A549 (cell line): Measurements from ENCODE around the gene KLF4. TPM values are rescaled to one million over a fixed set of nuclear protein-coding genes. Genes with fewer than 3 reads are reported as not detected.
A peak's percentile ranks its signal among the peaks of the same experiment; 100 is the strongest.

Experiments used
- ATAC-seq, 2 experiments: fragments of 200-7000 bp in 1 of 2; fragments of >200 bp in 1 of 2; cut with Nextera tagmentation in 1 of 2; cut with Tn5 transposase in 1 of 2; 3 replicates each; pipeline versions ENCODE4 v1.8.0 to v1.9.1; 2018 to 2020; ENCODE audit warnings: mild to moderate bottlenecking in 1 of 2, moderate library complexity in 1 of 2
- CTCF ChIA-PET: fragments of 300-600 bp; sonication (Branson Sonifier 250); formaldehyde crosslinking; extraction: SDS; loops from one replicate; lab custom pipeline; 2021; ENCODE audit warnings: antibody characterized with exemption, inconsistent platforms; lab: Yijun Ruan, JAX
- POLR2A ChIA-PET: fragments of 350-600 bp; formaldehyde crosslinking; extraction: SDS; loops from one replicate; lab custom pipeline; 2021; ENCODE audit warnings: antibody characterized with exemption, inconsistent platforms; lab: Yijun Ruan, JAX
- DNase-seq, 2 experiments: peaks; one replicate each; pipeline versions ENCODE4 v3.0.0 to v3.0.0-alpha.2; 2011 to 2016; ENCODE audit warnings: low read depth in 1 of 2, low spot score in 1 of 2
- FAIRE-seq: peaks from 2 replicates; lab custom pipeline; 2011; peaks lifted over from hg19 to GRCh38; lab: Jason Lieb, UNC
- H3K27ac ChIP-seq, 2 experiments: fragments of >200 bp; sonication (Bioruptor Twin); formaldehyde crosslinking; 3 replicates each; pipeline ENCODE4 v1.5.1; 2016 to 2017
- H3K4me1 ChIP-seq: fragments of >200 bp; sonication (Bioruptor Twin); formaldehyde crosslinking; 3 replicates; pipeline ENCODE4 v1.6.1; 2016
- H3K4me2 ChIP-seq: fragments of >200 bp; sonication (Bioruptor Twin); formaldehyde crosslinking; 3 replicates; pipeline ENCODE4 v1.6.1; 2016
- H3K4me3 ChIP-seq: fragments of >200 bp; sonication (Bioruptor Twin); formaldehyde crosslinking; 3 replicates; pipeline ENCODE4 v1.5.1; 2016
- H3K9me3 ChIP-seq: fragments of >200 bp; sonication (Bioruptor Twin); formaldehyde crosslinking; 3 replicates; pipeline ENCODE4 v1.6.1; 2016
- CBX8 ChIP-seq: fragments of 200-600 bp; sonication (generic); IDR thresholded peaks from 2 replicates; pipeline ENCODE4 v1.6.1; 2016
- CHD2 ChIP-seq: fragments of 150-350 bp; IDR thresholded peaks from 2 replicates; pipeline ENCODE4 v1.6.1; 2014; ENCODE audit warnings: low read length; ENCODE audit not compliant: partially characterized antibody
- E2F6 ChIP-seq: IDR thresholded peaks from 2 replicates; pipeline ENCODE4 v1.6.1; 2012; ENCODE audit warnings: low read depth, borderline replicate concordance
- EHF ChIP-seq: fragments of 250-450 bp; sonication (Bioruptor Pico); IDR thresholded peaks from 2 replicates; pipeline ENCODE4 v1.5.0; 2020; ENCODE audit warnings: mild to moderate bottlenecking
- EHMT2 ChIP-seq: fragments of 200-600 bp; sonication (generic); IDR thresholded peaks from 2 replicates; pipeline ENCODE4 v1.6.1; 2016; ENCODE audit warnings: antibody characterized with exemption, low read depth, mild to moderate bottlenecking, moderate library complexity
- EP300 ChIP-seq, 2 experiments: fragments of >200 bp; sonication (Bioruptor Twin); formaldehyde crosslinking; IDR thresholded peaks; 2 replicates in 1 of 2; 3 replicates in 1 of 2; pipeline ENCODE4 v1.6.1; 2016 to 2017
- HDAC2 ChIP-seq: fragments of 200-600 bp; sonication (generic); IDR thresholded peaks from 2 replicates; pipeline ENCODE4 v1.6.1; 2016
- HES2 ChIP-seq: fragments of >200 bp; sonication (Bioruptor Twin); formaldehyde crosslinking; IDR thresholded peaks from 2 replicates; pipeline ENCODE4 v1.6.1; 2016
- HOXA7 ChIP-seq: fragments of 250-450 bp; sonication (Bioruptor Pico); IDR thresholded peaks from 2 replicates; pipeline ENCODE4 v1.5.0; 2020; ENCODE audit warnings: mild to moderate bottlenecking, moderate library complexity
- HOXB5 ChIP-seq: fragments of 250-450 bp; sonication (Bioruptor Pico); IDR thresholded peaks from 2 replicates; pipeline ENCODE4 v1.5.0; 2020; ENCODE audit warnings: mild to moderate bottlenecking, moderate library complexity
- JUN ChIP-seq, 2 experiments: fragments of >200 bp; sonication (Bioruptor Twin); formaldehyde crosslinking; IDR thresholded peaks; 2 replicates in 1 of 2; 3 replicates in 1 of 2; pipeline ENCODE4 v1.6.1; 2016 to 2017
- KDM5A ChIP-seq: fragments of 200-600 bp; sonication (generic); IDR thresholded peaks from 2 replicates; pipeline ENCODE4 v1.6.1; 2016; ENCODE audit warnings: antibody characterized with exemption, mild to moderate bottlenecking
- MAX ChIP-seq: IDR thresholded peaks from 2 replicates; pipeline ENCODE4 v1.6.1; 2012
- MAZ ChIP-seq: fragments of 150-350 bp; IDR thresholded peaks from 2 replicates; pipeline ENCODE4 v1.6.1; 2014; ENCODE audit warnings: antibody characterized with exemption, low read depth, low read length, borderline replicate concordance
- MYC ChIP-seq: IDR thresholded peaks from 2 replicates; pipeline ENCODE4 v1.6.1; 2012; ENCODE audit warnings: mild to moderate bottlenecking, inconsistent platforms, low read length, improper control_type of control experiment, borderline replicate concordance
- NFE2L2 ChIP-seq: fragments of 150-350 bp; conservative IDR thresholded peaks from 2 replicates; pipeline ENCODE4 v1.6.1; 2014; ENCODE audit warnings: low read length
- NR3C1 ChIP-seq: fragments of >200 bp; sonication (Bioruptor Twin); formaldehyde crosslinking; IDR thresholded peaks from 3 replicates; pipeline ENCODE4 v1.6.1; 2017
- POLR2A ChIP-seq: IDR thresholded peaks from 2 replicates; pipeline ENCODE4 v1.6.1; 2012; ENCODE audit warnings: mild to moderate bottlenecking, low read length
- RAD21 ChIP-seq, 2 experiments: fragments of >200 bp in 1 of 2; sonication (Bioruptor Twin) in 1 of 2; formaldehyde crosslinking in 1 of 2; IDR thresholded peaks in 1 of 2; conservative IDR thresholded peaks in 1 of 2; 2 replicates in 1 of 2; 3 replicates in 1 of 2; pipeline ENCODE4 v1.6.1; 2012 to 2018; ENCODE audit warnings: inconsistent platforms in 1 of 2
- RFX5 ChIP-seq: fragments of 450-650 bp; IDR thresholded peaks from 2 replicates; pipeline ENCODE4 v1.7.1; 2014; ENCODE audit warnings: antibody characterized with exemption, mild to moderate bottlenecking, moderate library complexity
- SMC3 ChIP-seq: fragments of >200 bp; sonication (Bioruptor Twin); formaldehyde crosslinking; IDR thresholded peaks from 3 replicates; pipeline ENCODE4 v1.6.1; 2018; ENCODE audit warnings: inconsistent platforms
- TP53 ChIP-seq: fragments of 250-450 bp; sonication (Bioruptor Pico); IDR thresholded peaks from 2 replicates; pipeline ENCODE4 v1.5.0; 2021; ENCODE audit warnings: mild to moderate bottlenecking, moderate library complexity
- USF2 ChIP-seq: fragments of 450-650 bp; IDR thresholded peaks from 2 replicates; pipeline ENCODE4 v1.6.1; 2014; ENCODE audit warnings: antibody characterized with exemption
- ZSCAN20 ChIP-seq: fragments of 250-450 bp; sonication (Bioruptor Pico); IDR thresholded peaks from 2 replicates; pipeline ENCODE4 v1.8.0; 2022; ENCODE audit warnings: mild to moderate bottlenecking, moderate library complexity
- WGBS: methylation state at CpG from one replicate; pipeline ENCODE4 v1.1.6; 2017; ENCODE audit errors: missing lambda C conversion rate; 5-methylcytosine and 5-hydroxymethylcytosine counted together
- polyA plus RNA-seq, 4 experiments: library from polyadenylated mRNA; depleted of rRNA in 3 of 4; stranded (reverse); fragments of >200 nt; fragmentation: RNase III in 1 of 4; extraction: RNeasy Plus Mini Kit Qiagen cat#74134 plus additional on column Dnase treatment in 1 of 4; gene quantifications; 2 replicates in 3 of 4; 3 replicates in 1 of 4; pipeline ENCODE4 v1.2.3, GENCODE V29; 2011 to 2017
- TF ChIP-seq, protein P1 (sequence below): fragments of 250-450 bp; sonication (Bioruptor Pico); IDR thresholded peaks from 2 replicates; pipeline ENCODE4 v1.5.0; 2021; ENCODE audit warnings: mild to moderate bottlenecking, moderate library complexity, borderline replicate concordance
- TF ChIP-seq, protein P2 (sequence below): IDR thresholded peaks from 2 replicates; pipeline ENCODE4 v1.6.1; 2012

KLF4 gene
- polyA plus RNA-seq, 2 of the 4 experiments (the other 2 are of a cell fraction): 3.6 to 8.3 TPM

DNA sequence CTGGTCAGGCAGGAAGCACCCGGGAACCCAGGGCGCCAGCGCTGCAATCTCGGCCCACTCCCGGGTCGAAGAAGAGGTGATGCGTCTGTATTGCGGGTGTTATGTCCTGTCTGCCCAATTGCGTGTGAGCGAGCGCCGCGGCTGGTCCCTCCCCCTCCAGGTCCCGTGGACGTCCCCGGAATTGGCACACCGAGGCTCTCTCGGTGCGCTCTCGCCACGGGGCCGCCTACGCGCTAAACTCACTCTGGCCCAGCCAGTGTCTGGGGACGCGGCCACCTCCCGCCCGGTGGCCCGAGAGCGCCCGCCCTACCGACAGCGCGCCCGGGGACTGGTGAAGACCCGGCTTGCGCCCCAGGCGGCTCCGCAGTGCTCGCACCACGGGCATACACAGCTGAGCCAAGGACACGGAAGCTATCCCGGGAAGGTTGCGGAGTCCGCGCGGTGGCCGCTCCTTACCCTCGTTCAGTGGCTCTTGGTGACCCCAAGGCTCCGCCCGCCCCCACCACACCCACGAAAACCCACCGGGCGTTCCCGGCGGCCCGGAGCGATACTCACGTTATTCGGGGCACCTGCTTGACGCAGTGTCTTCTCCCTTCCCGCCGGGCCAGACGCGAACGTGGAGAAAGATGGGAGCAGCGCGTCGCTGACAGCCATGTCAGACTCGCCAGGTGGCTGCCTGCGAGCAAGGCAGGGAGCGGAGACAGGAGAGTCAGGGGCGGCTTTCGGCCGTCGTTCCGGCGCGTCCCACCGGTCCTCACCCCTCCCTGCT is 1.0 kb downstream of the KLF4 start:
- peak overlapping the region; percentile 72 to 91 for H3K27ac ChIP-seq
- TF ChIP-seq CBX8 (no peak), TP53 (no peak), MAX (peak; percentile 33), E2F6 (peak; percentile 71), SMC3 (peak; percentile 22; the same call in 1 of the 3 replicates)
- peaks cover 25% of the 10 kb centered on the region for H3K4me1 ChIP-seq
- peak overlapping the region; percentile 53 for H3K4me3 ChIP-seq
- CTCF ChIA-PET: interaction anchor here (0.6 to 3.9 kb wide), 18 partner anchors 12 to 1314 kb away, joined by 3 to 17 read pairs (median 3); no protein-coding TSS in a partner anchor
- peak overlapping the region; percentile 72 for H3K4me2 ChIP-seq
- no peaks in the 10 kb centered on the region for H3K9me3 ChIP-seq
- FAIRE-seq: no peak
- ATAC-seq: peak; percentile 32 to 58
- POLR2A ChIA-PET: interaction anchor here (1.4 to 3.0 kb wide), 5 partner anchors 16 to 1077 kb away, joined by 5 to 20 read pairs (median 6); no protein-coding TSS in a partner anchor
- peak; percentile 34 to 61 for DNase-seq
- 0% methylated on average over 33 of the region's 80 CpGs for WGBS

DNA sequence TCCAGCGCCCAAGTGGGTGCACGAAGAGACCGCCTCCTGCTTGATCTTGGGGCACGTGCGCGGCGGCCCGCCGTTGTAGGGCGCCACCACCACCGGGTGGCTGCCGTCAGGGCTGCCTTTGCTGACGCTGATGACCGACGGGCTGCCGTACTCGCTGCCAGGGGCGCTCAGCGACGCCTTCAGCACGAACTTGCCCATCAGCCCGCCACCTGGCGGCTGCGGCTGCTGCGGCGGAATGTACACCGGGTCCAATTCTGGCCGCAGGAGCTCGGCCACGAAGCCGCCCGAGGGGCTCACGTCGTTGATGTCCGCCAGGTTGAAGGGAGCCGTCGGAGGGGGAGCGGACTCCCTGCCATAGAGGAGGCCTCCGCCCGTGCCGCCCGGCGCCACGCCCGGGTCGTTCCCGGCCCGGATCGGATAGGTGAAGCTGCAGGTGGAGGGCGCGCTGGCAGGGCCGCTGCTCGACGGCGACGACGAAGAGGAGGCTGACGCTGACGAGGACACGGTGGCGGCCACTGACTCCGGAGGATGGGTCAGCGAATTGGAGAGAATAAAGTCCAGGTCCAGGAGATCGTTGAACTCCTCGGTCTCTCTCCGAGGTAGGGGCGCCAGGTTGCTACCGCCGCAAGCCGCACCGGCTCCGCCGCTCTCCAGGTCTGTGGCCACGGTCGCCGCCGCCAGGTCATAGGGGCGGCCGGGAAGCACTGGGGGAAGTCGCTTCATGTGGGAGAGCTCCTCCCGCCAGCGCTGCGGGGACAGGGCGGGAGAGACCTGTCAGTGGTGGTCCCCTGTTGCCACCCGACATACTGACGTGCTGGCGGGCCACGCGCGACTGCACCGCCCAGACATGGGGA is 1.8 kb downstream of the KLF4 start:
- FAIRE-seq (no peak), DNase-seq (peak; percentile 33 to 69), ATAC-seq (peak in 1 of 2 experiments; percentile 65; a peak in 3 of 6 replicates)
- peak overlapping the region; percentile 72 for H3K4me2 ChIP-seq
- CTCF ChIA-PET: interaction anchor here (0.7 to 3.9 kb wide), 25 partner anchors 10 to 1327 kb away, joined by 3 to 17 read pairs (median 3); no protein-coding TSS in a partner anchor
- peak overlapping the region; percentile 72 to 91; a peak in 5 of 6 replicates for H3K27ac ChIP-seq
- peak overlapping the region; percentile 53 for H3K4me3 ChIP-seq
- POLR2A ChIA-PET: interaction anchor here (2.3 to 3.0 kb wide), 2 partner anchors 17 to 264 kb away, joined by 14 to 20 read pairs; no protein-coding TSS in a partner anchor
- peaks cover 21% of the 10 kb centered on the region for H3K4me1 ChIP-seq
- WGBS: 71% methylated on average over 46 of the region's 91 CpGs
- H3K9me3 ChIP-seq: no peaks in the 10 kb centered on the region
- no peak for TF ChIP-seq HOXB5 (CRISPR knock-in tag)
- 0 out of 5 replicates have a peak, but pooled peaks of 1 of the 2 experiments have one; percentile 27 for TF ChIP-seq JUN (IDR thresholded peaks at IDR 0.05)
- TF ChIP-seq MAZ: no peak
- no peak for TF ChIP-seq CBX8
- no peak for TF ChIP-seq EHMT2
- TF ChIP-seq HES2: no peak
- no peak for TF ChIP-seq USF2
- no peak for TF ChIP-seq NFE2L2
- no peak; the same call in none of the 2 replicates for TF ChIP-seq MAX
- TF ChIP-seq MYC: no peak
- TF ChIP-seq RAD21 (conservative IDR thresholded peaks at IDR 0.05 in 1 of 2, IDR thresholded peaks at IDR 0.05 in 1 of 2): peak; percentile 37 to 55; a peak in 4 of 5 replicates
- no peak for TF ChIP-seq RFX5
- no peak for TF ChIP-seq EP300 (IDR thresholded peaks at IDR 0.05)
- no peak for TF ChIP-seq HOXA7 (CRISPR knock-in tag)
- TF ChIP-seq KDM5A: no peak
- TF ChIP-seq EHF: no peak
- peak; percentile 32; the same call in 1 of the 2 replicates for TF ChIP-seq E2F6
- no peak for TF ChIP-seq TP53
- TF ChIP-seq HDAC2: no peak
- TF ChIP-seq, protein P1, sequence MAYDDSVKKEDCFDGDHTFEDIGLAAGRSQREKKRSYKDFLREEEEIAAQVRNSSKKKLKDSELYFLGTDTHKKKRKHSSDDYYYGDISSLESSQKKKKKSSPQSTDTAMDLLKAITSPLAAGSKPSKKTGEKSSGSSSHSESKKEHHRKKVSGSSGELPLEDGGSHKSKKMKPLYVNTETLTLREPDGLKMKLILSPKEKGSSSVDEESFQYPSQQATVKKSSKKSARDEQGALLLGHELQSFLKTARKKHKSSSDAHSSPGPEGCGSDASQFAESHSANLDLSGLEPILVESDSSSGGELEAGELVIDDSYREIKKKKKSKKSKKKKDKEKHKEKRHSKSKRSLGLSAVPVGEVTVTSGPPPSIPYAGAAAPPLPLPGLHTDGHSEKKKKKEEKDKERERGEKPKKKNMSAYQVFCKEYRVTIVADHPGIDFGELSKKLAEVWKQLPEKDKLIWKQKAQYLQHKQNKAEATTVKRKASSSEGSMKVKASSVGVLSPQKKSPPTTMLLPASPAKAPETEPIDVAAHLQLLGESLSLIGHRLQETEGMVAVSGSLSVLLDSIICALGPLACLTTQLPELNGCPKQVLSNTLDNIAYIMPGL: no peak
- TF ChIP-seq POLR2A: no peak
- TF ChIP-seq, protein P2, sequence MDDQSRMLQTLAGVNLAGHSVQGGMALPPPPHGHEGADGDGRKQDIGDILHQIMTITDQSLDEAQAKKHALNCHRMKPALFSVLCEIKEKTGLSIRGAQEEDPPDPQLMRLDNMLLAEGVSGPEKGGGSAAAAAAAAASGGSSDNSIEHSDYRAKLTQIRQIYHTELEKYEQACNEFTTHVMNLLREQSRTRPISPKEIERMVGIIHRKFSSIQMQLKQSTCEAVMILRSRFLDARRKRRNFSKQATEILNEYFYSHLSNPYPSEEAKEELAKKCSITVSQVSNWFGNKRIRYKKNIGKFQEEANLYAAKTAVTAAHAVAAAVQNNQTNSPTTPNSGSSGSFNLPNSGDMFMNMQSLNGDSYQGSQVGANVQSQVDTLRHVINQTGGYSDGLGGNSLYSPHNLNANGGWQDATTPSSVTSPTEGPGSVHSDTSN: no peak
- TF ChIP-seq NR3C1: no peak
- no peak for TF ChIP-seq CHD2
- no peak for TF ChIP-seq ZSCAN20
